Measurements from ENCODE around the gene RYR3. TPM values are rescaled to one million over a fixed set of nuclear protein-coding genes. Genes with fewer than 3 reads are reported as not detected.

Gene RYR3
- polyA plus RNA-seq, 1 donor (not counting 4 experiments of a cell fraction or from before 2014, with no cell fraction given), result 0.04 TPM

DNA sequence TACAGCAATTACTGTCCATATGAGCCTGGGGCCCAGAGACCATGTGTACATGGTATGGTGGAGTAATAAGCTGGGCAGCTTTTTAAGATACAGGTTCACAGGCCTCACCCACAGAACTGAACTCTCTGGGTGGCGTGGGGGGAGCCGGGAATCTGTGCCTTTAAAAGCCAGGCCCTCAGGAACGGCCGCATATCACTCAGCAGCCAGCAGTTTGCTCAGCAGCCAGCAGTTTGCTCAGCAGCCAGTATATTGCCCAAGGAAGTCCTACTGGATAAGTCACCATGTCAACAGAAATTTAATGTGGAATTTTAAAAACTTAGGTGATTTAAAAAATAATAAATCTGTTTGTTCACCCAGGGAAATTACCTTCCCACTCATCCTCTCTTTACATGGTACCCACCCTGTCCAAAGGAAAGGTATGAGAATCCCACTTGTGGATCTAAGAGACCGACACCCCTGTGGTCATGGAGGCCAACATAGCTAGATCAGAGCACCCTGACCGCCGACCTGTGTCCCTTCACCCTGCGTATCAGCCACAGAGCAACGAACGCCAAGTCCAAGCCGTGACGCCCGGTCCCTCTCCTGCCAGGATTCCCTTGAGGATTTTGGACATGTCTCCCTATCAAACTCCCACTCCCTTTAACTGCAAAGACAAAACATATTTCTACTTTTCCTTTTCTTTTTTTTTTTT lies 561.8 kb downstream of the RYR3 start:
- H3K79me2 ChIP-seq (ENCODE audit: control insufficient read depth, insufficient read depth, low read length), result no peaks in the 10 kb centered on the region
- H3K27me3 ChIP-seq (ENCODE audit: control insufficient read depth, extremely low read depth, insufficient read depth, low read length), result no peaks in the 10 kb centered on the region
- H4K20me1 ChIP-seq (ENCODE audit: control insufficient read depth, extremely low read depth, insufficient read depth, low read length), result no peaks in the 10 kb centered on the region
- FAIRE-seq (no peak), DNase-seq (ENCODE audit: low read depth, low spot score) (no peak)
- H3K9me3 ChIP-seq (ENCODE audit: control insufficient read depth, low read depth, low read length), result no peaks in the 10 kb centered on the region
- no peak overlapping the region for H3K4me2 ChIP-seq (ENCODE audit: control insufficient read depth, extremely low read depth, insufficient read depth, low read depth, low read length)
- no peak overlapping the region for H3K27ac ChIP-seq (ENCODE audit: control insufficient read depth, insufficient read depth, low read length)
- peaks cover 4% of the 10 kb centered on the region for H3K4me1 ChIP-seq (ENCODE audit: control insufficient read depth, extremely low read depth, insufficient read depth, low read length)
- dilution Hi-C loops (cut with MboI; ENCODE audit: extremely low pct_ligation_motif_present, low sequenced_read_pairs), result no loop called here
- TF ChIP-seq EZH2 (IDR thresholded peaks at IDR 0.05; ENCODE audit: low read length), result no peak
- TF ChIP-seq, protein P1, sequence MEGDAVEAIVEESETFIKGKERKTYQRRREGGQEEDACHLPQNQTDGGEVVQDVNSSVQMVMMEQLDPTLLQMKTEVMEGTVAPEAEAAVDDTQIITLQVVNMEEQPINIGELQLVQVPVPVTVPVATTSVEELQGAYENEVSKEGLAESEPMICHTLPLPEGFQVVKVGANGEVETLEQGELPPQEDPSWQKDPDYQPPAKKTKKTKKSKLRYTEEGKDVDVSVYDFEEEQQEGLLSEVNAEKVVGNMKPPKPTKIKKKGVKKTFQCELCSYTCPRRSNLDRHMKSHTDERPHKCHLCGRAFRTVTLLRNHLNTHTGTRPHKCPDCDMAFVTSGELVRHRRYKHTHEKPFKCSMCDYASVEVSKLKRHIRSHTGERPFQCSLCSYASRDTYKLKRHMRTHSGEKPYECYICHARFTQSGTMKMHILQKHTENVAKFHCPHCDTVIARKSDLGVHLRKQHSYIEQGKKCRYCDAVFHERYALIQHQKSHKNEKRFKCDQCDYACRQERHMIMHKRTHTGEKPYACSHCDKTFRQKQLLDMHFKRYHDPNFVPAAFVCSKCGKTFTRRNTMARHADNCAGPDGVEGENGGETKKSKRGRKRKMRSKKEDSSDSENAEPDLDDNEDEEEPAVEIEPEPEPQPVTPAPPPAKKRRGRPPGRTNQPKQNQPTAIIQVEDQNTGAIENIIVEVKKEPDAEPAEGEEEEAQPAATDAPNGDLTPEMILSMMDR (optimal IDR thresholded peaks at IDR 0.05 in 1 of 3, IDR thresholded peaks at IDR 0.05 in 1 of 3, conservative IDR thresholded peaks at IDR 0.05 in 1 of 3; ENCODE audit: extremely low read depth in 1 of 3, insufficient read depth in 2 of 3, low read length in 3 of 3), result no peak
- H3K4me3 ChIP-seq (ENCODE audit: control insufficient read depth in 2 of 3, extremely low read depth in 1 of 3, insufficient read depth in 2 of 3, low read depth in 1 of 3, low read length in 3 of 3), result no peak overlapping the region
- H3K9me1 ChIP-seq (ENCODE audit: control insufficient read depth, extremely low read depth, insufficient read depth, low read length), result no peaks in the 10 kb centered on the region
- H3K36me3 ChIP-seq (ENCODE audit: control insufficient read depth in 2 of 2, extremely low read depth in 1 of 2, insufficient read depth in 2 of 2, low read length in 2 of 2), result no peaks in the 10 kb centered on the region
- H2AFZ ChIP-seq (ENCODE audit: control insufficient read depth, low read length), result no peak overlapping the region
- H3K9ac ChIP-seq (ENCODE audit: control insufficient read depth, extremely low read depth, insufficient read depth, low read length), result no peak overlapping the region

DNA sequence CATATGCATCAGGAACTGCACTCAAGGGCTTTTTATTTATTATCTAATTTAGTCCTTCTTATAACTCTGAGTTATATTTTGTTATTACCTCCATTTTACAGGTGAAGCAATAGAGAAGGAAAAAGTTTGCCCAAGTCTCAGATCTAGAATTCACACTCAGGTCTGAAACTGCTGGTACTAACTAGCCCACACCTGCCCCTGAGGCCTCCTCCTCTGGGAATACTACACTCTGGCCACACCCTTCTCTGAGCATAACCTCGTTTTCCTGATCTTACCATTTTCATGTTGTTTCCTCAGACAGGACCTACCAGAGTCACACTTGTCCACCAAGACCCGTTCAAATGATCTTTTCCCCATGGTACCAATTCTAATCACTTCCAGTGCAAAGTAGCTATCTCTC lies 563.4 kb downstream of the RYR3 start:
- no peak overlapping the region for H3K27ac ChIP-seq (ENCODE audit: control insufficient read depth, insufficient read depth, low read length)
- no peak overlapping the region for H3K4me2 ChIP-seq (ENCODE audit: control insufficient read depth, extremely low read depth, insufficient read depth, low read depth, low read length)
- H3K9me3 ChIP-seq (ENCODE audit: control insufficient read depth, low read depth, low read length), result no peaks in the 10 kb centered on the region
- no peaks in the 10 kb centered on the region for H3K79me2 ChIP-seq (ENCODE audit: control insufficient read depth, insufficient read depth, low read length)
- dilution Hi-C loops (cut with MboI; ENCODE audit: extremely low pct_ligation_motif_present, low sequenced_read_pairs), result no loop called here
- no peak overlapping the region for H3K4me3 ChIP-seq (ENCODE audit: control insufficient read depth in 2 of 3, extremely low read depth in 1 of 3, insufficient read depth in 2 of 3, low read depth in 1 of 3, low read length in 3 of 3)
- H3K9ac ChIP-seq (ENCODE audit: control insufficient read depth, extremely low read depth, insufficient read depth, low read length), result no peak overlapping the region
- FAIRE-seq (peak; percentile 76), DNase-seq (ENCODE audit: low read depth, low spot score) (no peak)
- H3K4me1 ChIP-seq (ENCODE audit: control insufficient read depth, extremely low read depth, insufficient read depth, low read length), result peaks cover 4% of the 10 kb centered on the region
- no peaks in the 10 kb centered on the region for H3K9me1 ChIP-seq (ENCODE audit: control insufficient read depth, extremely low read depth, insufficient read depth, low read length)
- H3K27me3 ChIP-seq (ENCODE audit: control insufficient read depth, extremely low read depth, insufficient read depth, low read length), result no peaks in the 10 kb centered on the region
- no peaks in the 10 kb centered on the region for H4K20me1 ChIP-seq (ENCODE audit: control insufficient read depth, extremely low read depth, insufficient read depth, low read length)
- H2AFZ ChIP-seq (ENCODE audit: control insufficient read depth, low read length), result no peak overlapping the region
- TF ChIP-seq, protein P1 (optimal IDR thresholded peaks at IDR 0.05 in 1 of 3, IDR thresholded peaks at IDR 0.05 in 1 of 3, conservative IDR thresholded peaks at IDR 0.05 in 1 of 3; ENCODE audit: extremely low read depth in 1 of 3, insufficient read depth in 2 of 3, low read length in 3 of 3), result no peak
- no peak for TF ChIP-seq EZH2 (IDR thresholded peaks at IDR 0.05; ENCODE audit: low read length)
- no peaks in the 10 kb centered on the region for H3K36me3 ChIP-seq (ENCODE audit: control insufficient read depth in 2 of 2, extremely low read depth in 1 of 2, insufficient read depth in 2 of 2, low read length in 2 of 2)
